ENCODE results near the gene SLC13A5.
"Not testable (repeated sequence)": the region's sequence is repeated elsewhere in the genome, so short reads cannot be mapped to it uniquely, and the experiment has no call there.

Gene SLC13A5

GRCh38 chr17:6713130-6713917 lies at the start of gene SLC13A5:
Gene SLC13A5 (minus strand): TSS chr17:6713369. CDS start chr17:6713333, 36 bp downstream.
- no peak for DNase-seq (ENCODE audit: low spot score)

- no peak for DNase-seq (ENCODE audit: low spot score)
Observed at GRCh38 chr17:6761779-6762178, 48.6 kb upstream of the SLC13A5 start.

GRCh38 chr17:6757747-6758146 lies 44.6 kb upstream of the SLC13A5 start:
- no peak for DNase-seq (ENCODE audit: low spot score)

GRCh38 chr17:6756425-6757031 lies 43.4 kb upstream of the SLC13A5 start:
- no peak for DNase-seq (ENCODE audit: low spot score)

- DNase-seq (ENCODE audit: low spot score), result peak; percentile 61
Observed at GRCh38 chr17:6755731-6756184, 42.6 kb upstream of the SLC13A5 start, which contains the start of gene XAF1. Gene XAF1 (plus strand): TSS chr17:6756046. CDS start chr17:6756079, 33 bp downstream.

GRCh38 chr17:6755281-6755680 lies 42.1 kb upstream of the SLC13A5 start:
- DNase-seq (ENCODE audit: low spot score), result no peak

GRCh38 chr17:6753546-6753945 lies 40.4 kb upstream of the SLC13A5 start:
- no peak for DNase-seq (ENCODE audit: low spot score)

GRCh38 chr17:6753006-6753445 lies 39.9 kb upstream of the SLC13A5 start:
- peak; percentile 25 for DNase-seq (ENCODE audit: low spot score)

- no peak for DNase-seq (ENCODE audit: low spot score)
Observed at GRCh38 chr17:6752068-6752909, 39.1 kb upstream of the SLC13A5 start.

GRCh38 chr17:6749519-6749918 lies 36.4 kb upstream of the SLC13A5 start:
- DNase-seq (ENCODE audit: low spot score), result no peak

GRCh38 chr17:6748617-6749016 lies 35.4 kb upstream of the SLC13A5 start:
- DNase-seq (ENCODE audit: low spot score), result no peak

GRCh38 chr17:6746665-6747064 lies 33.5 kb upstream of the SLC13A5 start:
- not testable (repeated sequence) for DNase-seq (ENCODE audit: low spot score)

- DNase-seq (ENCODE audit: low spot score), result no peak
Observed at GRCh38 chr17:6729531-6729930, 16.4 kb upstream of the SLC13A5 start.

- DNase-seq (ENCODE audit: low spot score), result no peak
Observed at GRCh38 chr17:6724009-6724408, 10.8 kb upstream of the SLC13A5 start.

GRCh38 chr17:6721744-6722143 lies 8.6 kb upstream of the SLC13A5 start:
- DNase-seq (ENCODE audit: low spot score), result no peak

- DNase-seq (ENCODE audit: low spot score), result no peak
Observed at GRCh38 chr17:6716736-6717135, 3.6 kb upstream of the SLC13A5 start.

- no peak for DNase-seq (ENCODE audit: low spot score)
Observed at GRCh38 chr17:6714315-6714874, 1.2 kb upstream of the SLC13A5 start.

GRCh38 chr17:6713918-6714271 lies 726 bp upstream of the SLC13A5 start:
- no peak for DNase-seq (ENCODE audit: low spot score)

GRCh38 chr17:6712854-6713129 lies 377 bp downstream of the SLC13A5 start:
- DNase-seq (ENCODE audit: low spot score), result no peak

GRCh38 chr17:6712058-6712853 lies 913 bp downstream of the SLC13A5 start:
- no peak for DNase-seq (ENCODE audit: low spot score)

GRCh38 chr17:6711681-6712057 lies 1.5 kb downstream of the SLC13A5 start:
- DNase-seq (ENCODE audit: low spot score), result no peak
